GM23248 (cell line): ENCODE measurements around the gene HOXA4. TPM values are rescaled to one million over a fixed set of nuclear protein-coding genes. Genes with fewer than 3 reads are reported as not detected.

ENCODE experiments used
- DNase-seq: peaks from one replicate; pipeline ENCODE4 v3.0.0-alpha.2; 2015
- H2AFZ ChIP-seq: fragments of 200-600 bp; sonication (generic); 2 replicates; pipeline ENCODE4 v1.6.1; 2016; ENCODE audit warnings: antibody characterized with exemption
- H3F3A ChIP-seq: fragments of 200-600 bp; sonication (generic); 2 replicates; pipeline ENCODE4 v1.6.1; 2016; ENCODE audit warnings: mild to moderate bottlenecking, antibody characterized with exemption, mixed run types; ENCODE audit not compliant: insufficient read depth
- H3K27ac ChIP-seq: fragments of 200-600 bp; sonication (generic); 2 replicates; pipeline ENCODE4 v1.5.1; 2016; ENCODE audit warnings: mild to moderate bottlenecking
- H3K27me3 ChIP-seq: fragments of 200-600 bp; sonication (generic); replicated peaks from 2 replicates; pipeline ENCODE4 v1.6.1; 2016; ENCODE audit warnings: mild to moderate bottlenecking; ENCODE audit not compliant: insufficient read depth
- H3K36me3 ChIP-seq: fragments of 200-600 bp; sonication (generic); 2 replicates; pipeline ENCODE4 v1.6.1; 2016; ENCODE audit warnings: low read depth, mild to moderate bottlenecking
- H3K4me1 ChIP-seq: fragments of 200-600 bp; sonication (generic); 2 replicates; pipeline ENCODE4 v1.6.1; 2016; ENCODE audit warnings: mild to moderate bottlenecking; ENCODE audit not compliant: insufficient read depth
- H3K4me2 ChIP-seq: fragments of 200-600 bp; sonication (generic); one replicate; pipeline ENCODE4 v1.6.1; 2016; ENCODE audit warnings: mild to moderate bottlenecking; ENCODE audit not compliant: unreplicated experiment
- H3K4me3 ChIP-seq: fragments of 200-600 bp; sonication (generic); 2 replicates; pipeline ENCODE4 v1.5.1; 2016; ENCODE audit warnings: mild to moderate bottlenecking
- H3K79me2 ChIP-seq: fragments of 200-600 bp; sonication (generic); 2 replicates; pipeline ENCODE4 v1.6.1; 2016; ENCODE audit warnings: mild to moderate bottlenecking; ENCODE audit not compliant: insufficient read depth
- H3K9ac ChIP-seq: fragments of 200-600 bp; sonication (generic); 2 replicates; pipeline ENCODE4 v1.6.1; 2016; ENCODE audit warnings: mild to moderate bottlenecking
- H3K9me2 ChIP-seq: fragments of 200-600 bp; sonication (generic); 2 replicates; pipeline ENCODE4 v1.6.1; 2016; ENCODE audit warnings: mixed run types, mild to moderate bottlenecking, moderate library complexity; ENCODE audit not compliant: insufficient read depth
- H3K9me3 ChIP-seq: fragments of 200-600 bp; sonication (generic); one replicate; pipeline ENCODE4 v1.6.1; 2017; ENCODE audit warnings: low read depth
- H4K20me1 ChIP-seq: fragments of 200-600 bp; sonication (generic); 2 replicates; pipeline ENCODE4 v1.6.0; 2016; ENCODE audit not compliant: insufficient read depth
- EZH2 ChIP-seq: fragments of 200-600 bp; sonication (generic); IDR thresholded peaks from 2 replicates; pipeline ENCODE4 v1.6.1; 2018; ENCODE audit warnings: antibody characterized with exemption, mild to moderate bottlenecking; ENCODE audit not compliant: insufficient read depth, poor library complexity, severe bottlenecking
- EZH2phosphoT487 ChIP-seq: fragments of 200-600 bp; sonication (generic); IDR thresholded peaks from 2 replicates; pipeline ENCODE4 v1.6.1; 2018; ENCODE audit warnings: antibody characterized with exemption, moderate library complexity, mild to moderate bottlenecking, low read depth; ENCODE audit not compliant: insufficient read depth
- WGBS, 2 experiments: methylation state at CpG; one replicate each; pipeline ENCODE4 v1.1.6; 2015 to 2017; ENCODE audit warnings: low lambda C conversion rate in 2 of 2, low coverage in 1 of 2; ENCODE audit errors: missing lambda C conversion rate in 2 of 2; 5-methylcytosine and 5-hydroxymethylcytosine counted together
- in situ Hi-C: fragments of 300-500 bp; cut with MboI; formaldehyde crosslinking; loops from 2 replicates; pipeline ENCODE4 v1.15.0; 2020
- polyA plus RNA-seq: library from polyadenylated mRNA; unstranded; fragments of >200 nt; fragmentation: Nextera tagmentation; extraction: Ambion mirVana; gene quantifications from 2 replicates; pipeline ENCODE4 v1.2.1, GENCODE V29; 2016
- total RNA-seq: library from RNA; depleted of rRNA; stranded (reverse); fragments of >200 nt; shearing (Covaris generic); gene quantifications from 2 replicates; pipeline ENCODE4 v1.2.3, GENCODE V29; 2014

The HOXA4 gene
- total and polyA plus RNA-seq, 2 experiments from 2014 or later, result 1.8 to 3.1 TPM

- DNase-seq, result no peak
- peak overlapping the region; percentile 100 for H3K4me2 ChIP-seq
- in situ Hi-C loops, result loop anchor here (10.0 kb wide), 1 partner anchor 1316 kb away; no protein-coding TSS in a partner anchor
- H3F3A ChIP-seq, result peaks cover 11% of the 10 kb centered on the region
- no peaks in the 10 kb centered on the region for H4K20me1 ChIP-seq
- H3K9me3 ChIP-seq, result no peaks in the 10 kb centered on the region
- H3K79me2 ChIP-seq, result peaks cover 100% of the 10 kb centered on the region
- peak; percentile 71; the same call in 1 of the 2 replicates for TF ChIP-seq EZH2phosphoT487
- TF ChIP-seq EZH2, result no peak
- no peaks in the 10 kb centered on the region for H3K27me3 ChIP-seq
- H2AFZ ChIP-seq, result no peak overlapping the region
- peaks cover 4% of the 10 kb centered on the region; the same call in 1 of the 2 replicates for H3K36me3 ChIP-seq
- peaks cover 17% of the 10 kb centered on the region for H3K4me1 ChIP-seq
- H3K27ac ChIP-seq, result peak overlapping the region; percentile 99
- 2% methylated on average over 11 of the region's 11 CpGs for WGBS, 2 experiments
- peak overlapping the region; percentile 83 for H3K4me3 ChIP-seq
- peak overlapping the region; percentile 98 for H3K9ac ChIP-seq
- no peaks in the 10 kb centered on the region for H3K9me2 ChIP-seq
These were observed 40.1 kb upstream of the HOXA4 start for GRCh38 chr7:27170426-27171324.

GRCh38 chr7:27169658-27170425 lies 39.3 kb upstream of the HOXA4 start:
- no peaks in the 10 kb centered on the region for H3K9me2 ChIP-seq
- H3K4me1 ChIP-seq, result peaks cover 10% of the 10 kb centered on the region
- peaks cover 4% of the 10 kb centered on the region; the same call in 1 of the 2 replicates for H3K36me3 ChIP-seq
- H3K27ac ChIP-seq, result peak overlapping the region; percentile 99
- no peaks in the 10 kb centered on the region for H3K27me3 ChIP-seq
- H3K4me2 ChIP-seq, result peak overlapping the region; percentile 100
- peak overlapping the region; percentile 83 for H3K4me3 ChIP-seq
- H3K79me2 ChIP-seq, result peaks cover 100% of the 10 kb centered on the region
- WGBS, 2 experiments, result 1 to 3% methylated on average over 24 to 46 of the region's 46 CpGs
- peaks cover 11% of the 10 kb centered on the region for H3F3A ChIP-seq
- H4K20me1 ChIP-seq, result no peaks in the 10 kb centered on the region
- peak; percentile 79 for DNase-seq
- H3K9me3 ChIP-seq, result no peaks in the 10 kb centered on the region
- no peak overlapping the region for H2AFZ ChIP-seq
- in situ Hi-C loops, result loop anchor here (10.0 kb wide), 2 partner anchors 975 to 1315 kb away; no protein-coding TSS in a partner anchor
- peak overlapping the region; percentile 98 for H3K9ac ChIP-seq
- TF ChIP-seq EZH2 (no peak), EZH2phosphoT487 (no peak; the same call in 1 of the 2 replicates)

- TF ChIP-seq EZH2phosphoT487, result no peak
- Histone ChIP-seq H3K9me2 (no peaks in the 10 kb centered on the region), H3K4me2 (peak overlapping the region; percentile 100), H3K9me3 (no peaks in the 10 kb centered on the region), H3K4me3 (peak overlapping the region; percentile 83), H3K27ac (peak overlapping the region; percentile 99), H3K36me3 (peaks cover 5% of the 10 kb centered on the region; the same call in 1 of the 2 replicates), H3K4me1 (peaks cover 7% of the 10 kb centered on the region), H3K9ac (peak overlapping the region; percentile 98), H3F3A (peaks cover 11% of the 10 kb centered on the region), H3K79me2 (peaks cover 100% of the 10 kb centered on the region), H4K20me1 (no peaks in the 10 kb centered on the region), H2AFZ (peak overlapping the region; percentile 41; the same call in 1 of the 2 replicates), H3K27me3 (no peaks in the 10 kb centered on the region)
- WGBS, 2 experiments, result 2 to 3% methylated on average over 25 of the region's 25 CpGs
- peak; percentile 79 for DNase-seq
- in situ Hi-C loops, result loop anchor here (10.0 kb wide), 1 partner anchor 974 kb away; no protein-coding TSS in a partner anchor
These were observed 37.8 kb upstream of the HOXA4 start for GRCh38 chr7:27168265-27168947.

GRCh38 chr7:27167916-27168264 lies 37.3 kb upstream of the HOXA4 start:
- WGBS, 2 experiments, result 0 to 3% methylated on average over 4 of the region's 4 CpGs
- H3K79me2 ChIP-seq, result peaks cover 100% of the 10 kb centered on the region

More at GRCh38 chr7:27167916-27168264, 37.3 kb upstream of the HOXA4 start:
- Histone ChIP-seq H3K9me3 (no peaks in the 10 kb centered on the region), H4K20me1 (no peaks in the 10 kb centered on the region), H2AFZ (0 out of 2 replicates have a peak overlapping the region, but pooled peaks have one; percentile 41), H3K9ac (peak overlapping the region; percentile 98), H3K27me3 (no peaks in the 10 kb centered on the region), H3K4me1 (peaks cover 7% of the 10 kb centered on the region), H3K9me2 (no peaks in the 10 kb centered on the region), H3K27ac (peak overlapping the region; percentile 99), H3K4me3 (peak overlapping the region; percentile 83), H3K36me3 (peaks cover 10% of the 10 kb centered on the region; the same call in 1 of the 2 replicates), H3K4me2 (peak overlapping the region; percentile 100), H3F3A (peaks cover 12% of the 10 kb centered on the region)
- in situ Hi-C loops, result loop anchor here (10.0 kb wide), 1 partner anchor 973 kb away; no protein-coding TSS in a partner anchor
- no peak for TF ChIP-seq EZH2phosphoT487
- no peak for TF ChIP-seq EZH2
- peak; percentile 81 for DNase-seq
